Measurements from ENCODE around the gene LRP2. TPM values are rescaled to one million over a fixed set of nuclear protein-coding genes. Genes with fewer than 3 reads are reported as not detected.

LRP2 gene
- total and polyA plus RNA-seq, 8 donors: 2.5 to 34.6 (median 4.0) TPM

DNA sequence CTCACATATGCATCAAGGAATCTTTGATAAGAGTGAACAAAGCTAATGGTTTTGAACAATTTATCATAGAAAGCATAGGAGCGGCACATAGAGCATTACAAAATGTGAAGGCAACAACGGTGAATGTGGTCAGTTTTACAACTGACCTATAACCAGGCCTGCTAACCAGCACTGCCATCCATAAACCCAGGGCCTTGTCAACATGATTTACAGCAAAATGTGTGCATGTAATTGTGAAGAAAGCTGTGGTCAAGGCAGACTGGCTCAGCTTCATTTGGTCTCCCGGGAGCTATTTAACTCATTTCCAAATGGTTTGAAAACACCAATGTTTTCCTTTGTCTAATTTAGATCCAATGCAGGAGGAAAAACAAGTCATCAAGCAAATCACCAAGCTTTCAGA, 173.2 kb downstream of the LRP2 start:
- intact Hi-C loops (cut with DNase I): no loop called here
- ATAC-seq (no peak), DNase-seq (no peak)
- Histone ChIP-seq H3K27ac (no peak overlapping the region), H3K36me3 (no peaks in the 10 kb centered on the region), H3K4me3 (no peak overlapping the region), H3K9me3 (no peaks in the 10 kb centered on the region), H3K4me1 (no peaks in the 10 kb centered on the region), H3K27me3 (no peaks in the 10 kb centered on the region)
- TF ChIP-seq, protein P1, sequence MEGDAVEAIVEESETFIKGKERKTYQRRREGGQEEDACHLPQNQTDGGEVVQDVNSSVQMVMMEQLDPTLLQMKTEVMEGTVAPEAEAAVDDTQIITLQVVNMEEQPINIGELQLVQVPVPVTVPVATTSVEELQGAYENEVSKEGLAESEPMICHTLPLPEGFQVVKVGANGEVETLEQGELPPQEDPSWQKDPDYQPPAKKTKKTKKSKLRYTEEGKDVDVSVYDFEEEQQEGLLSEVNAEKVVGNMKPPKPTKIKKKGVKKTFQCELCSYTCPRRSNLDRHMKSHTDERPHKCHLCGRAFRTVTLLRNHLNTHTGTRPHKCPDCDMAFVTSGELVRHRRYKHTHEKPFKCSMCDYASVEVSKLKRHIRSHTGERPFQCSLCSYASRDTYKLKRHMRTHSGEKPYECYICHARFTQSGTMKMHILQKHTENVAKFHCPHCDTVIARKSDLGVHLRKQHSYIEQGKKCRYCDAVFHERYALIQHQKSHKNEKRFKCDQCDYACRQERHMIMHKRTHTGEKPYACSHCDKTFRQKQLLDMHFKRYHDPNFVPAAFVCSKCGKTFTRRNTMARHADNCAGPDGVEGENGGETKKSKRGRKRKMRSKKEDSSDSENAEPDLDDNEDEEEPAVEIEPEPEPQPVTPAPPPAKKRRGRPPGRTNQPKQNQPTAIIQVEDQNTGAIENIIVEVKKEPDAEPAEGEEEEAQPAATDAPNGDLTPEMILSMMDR (IDR thresholded peaks at IDR 0.05): no peak

GRCh38 chr2:169185711-169186110, 176.6 kb downstream of the LRP2 start:
- intact Hi-C loops (cut with DNase I): no loop called here
- TF ChIP-seq, protein P1 (IDR thresholded peaks at IDR 0.05): no peak
- no peak overlapping the region for H3K4me3 ChIP-seq
- no peak for DNase-seq
- H3K9me3 ChIP-seq: no peaks in the 10 kb centered on the region
- no peaks in the 10 kb centered on the region for H3K36me3 ChIP-seq
- ATAC-seq: no peak
- no peak overlapping the region for H3K27ac ChIP-seq
- no peaks in the 10 kb centered on the region for H3K27me3 ChIP-seq
- H3K4me1 ChIP-seq: no peaks in the 10 kb centered on the region

GRCh38 chr2:169184074-169184473, 178.3 kb downstream of the LRP2 start:
- ATAC-seq (no peak), DNase-seq (no peak)
- Histone ChIP-seq H3K4me3 (no peak overlapping the region), H3K36me3 (no peaks in the 10 kb centered on the region), H3K9me3 (no peaks in the 10 kb centered on the region), H3K4me1 (no peaks in the 10 kb centered on the region), H3K27me3 (no peaks in the 10 kb centered on the region), H3K27ac (no peak overlapping the region)
- intact Hi-C loops (cut with DNase I): no loop called here
- TF ChIP-seq, protein P1 (IDR thresholded peaks at IDR 0.05): no peak

DNA sequence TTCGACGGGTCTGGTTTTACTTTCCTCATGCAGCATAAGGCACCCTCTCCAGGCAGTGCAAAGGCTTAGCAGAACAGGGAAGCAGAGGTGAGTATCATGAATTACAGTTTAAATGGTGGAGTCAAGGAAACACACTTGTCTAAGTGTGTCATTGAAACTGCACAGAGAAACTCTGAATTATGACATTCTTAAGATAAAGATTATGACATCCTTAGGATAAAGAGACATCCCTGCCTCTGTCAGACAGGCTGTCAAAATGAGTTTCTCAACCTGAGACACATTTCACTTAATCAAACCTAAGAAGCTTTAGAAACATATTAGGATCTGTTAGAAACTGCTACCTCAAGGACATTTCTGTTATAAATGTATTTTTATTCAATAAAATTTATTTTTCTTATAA, 179.8 kb downstream of the LRP2 start:
- H3K9me3 ChIP-seq: no peaks in the 10 kb centered on the region
- H3K4me3 ChIP-seq: no peak overlapping the region
- no peaks in the 10 kb centered on the region for H3K36me3 ChIP-seq
- DNase-seq (no peak), ATAC-seq (no peak)
- intact Hi-C loops (cut with DNase I): no loop called here
- no peaks in the 10 kb centered on the region for H3K27me3 ChIP-seq
- H3K4me1 ChIP-seq: no peaks in the 10 kb centered on the region
- no peak overlapping the region for H3K27ac ChIP-seq
- TF ChIP-seq, protein P1 (IDR thresholded peaks at IDR 0.05): no peak

- intact Hi-C loops (cut with DNase I): no loop called here
- Histone ChIP-seq H3K4me3 (no peak overlapping the region), H3K36me3 (no peaks in the 10 kb centered on the region), H3K27ac (no peak overlapping the region), H3K4me1 (no peaks in the 10 kb centered on the region), H3K27me3 (no peaks in the 10 kb centered on the region), H3K9me3 (no peaks in the 10 kb centered on the region)
- no peak for ATAC-seq
- TF ChIP-seq, protein P1 (IDR thresholded peaks at IDR 0.05): no peak
- DNase-seq: no peak
Observed at GRCh38 chr2:169178804-169179390, 183.4 kb downstream of the LRP2 start.

Data from left lung (tissue), 10 donors.